ENCODE measurements around the gene CDH12. TPM values are rescaled to one million over a fixed set of nuclear protein-coding genes. Genes with fewer than 3 reads are reported as not detected.
"Not testable (repeated sequence)": the region's sequence is repeated elsewhere in the genome, so short reads cannot be mapped to it uniquely, and the experiment has no call there.

CDH12 gene
- polyA plus RNA-seq (2013, experiment 1 of 2; ENCODE audit: insufficient read length), result not detected
- not detected for polyA plus RNA-seq (2013, experiment 2 of 2; ENCODE audit: insufficient read length)

DNA sequence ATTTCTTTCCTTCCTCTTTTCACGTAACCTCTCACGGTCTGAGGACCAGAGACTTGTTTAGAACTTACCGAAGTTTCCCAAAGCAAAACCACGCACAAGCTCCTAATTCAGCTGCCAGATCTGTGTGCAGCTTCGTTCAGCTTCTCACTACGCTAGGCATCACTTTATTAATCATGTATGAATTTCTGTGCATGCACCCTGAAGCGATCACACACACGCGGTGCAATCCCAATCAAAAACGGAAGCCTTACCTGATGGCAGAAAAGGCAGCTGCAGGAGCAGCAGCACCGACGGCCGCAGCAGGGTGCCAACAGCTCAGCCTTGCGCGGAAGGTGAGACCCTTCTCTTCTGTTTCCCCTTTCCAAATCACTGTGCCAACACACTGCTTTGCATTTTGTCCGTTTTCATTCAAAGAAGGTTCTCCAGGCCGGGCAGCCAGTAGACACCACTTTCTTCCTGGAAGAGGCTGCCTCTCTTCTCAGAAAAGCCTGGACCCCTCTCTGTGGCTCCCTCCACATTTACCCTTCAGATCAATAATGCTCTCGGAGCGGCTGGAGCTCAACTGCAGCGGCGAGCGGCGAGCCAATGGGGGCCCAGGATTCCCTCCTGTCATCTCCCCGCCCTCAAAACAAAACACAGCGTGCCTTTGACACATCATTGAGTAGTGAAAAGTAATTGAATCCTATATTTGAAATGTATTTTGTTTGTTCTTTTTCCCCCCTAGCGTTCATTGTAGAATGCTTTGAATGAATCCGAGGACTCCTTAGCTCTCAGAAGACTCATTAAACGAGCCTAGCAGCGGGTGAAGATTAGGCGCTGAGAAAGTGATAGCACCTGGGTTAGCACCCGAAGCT, at the start of gene CDH12:
Gene CDH12, minus strand, starts transcription at position 538 of the 854 bp plus-strand sequence.
- DNase-seq, result peak; percentile 4

DNA sequence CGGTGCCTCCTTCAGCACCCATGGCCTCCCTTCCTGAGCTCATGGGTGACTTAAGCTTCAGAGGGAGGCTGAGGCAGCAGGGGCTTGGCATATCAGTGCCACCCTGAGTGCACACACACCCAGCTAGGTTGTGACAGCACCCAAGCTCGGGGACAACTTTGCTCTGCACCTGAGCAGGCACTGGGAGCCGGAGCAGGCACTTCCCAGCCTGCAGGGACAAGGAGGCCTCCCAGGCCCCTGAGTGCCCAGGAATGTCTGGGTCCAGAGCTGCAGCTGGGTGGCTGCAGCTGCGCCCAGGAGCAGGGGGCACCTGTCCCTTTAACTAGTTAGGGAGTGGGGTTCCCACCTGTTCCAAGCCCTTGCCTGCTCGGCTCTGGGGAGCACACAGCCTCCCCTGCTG, 48.7 kb upstream of the CDH12 start:
- DNase-seq, result no peak

DNA sequence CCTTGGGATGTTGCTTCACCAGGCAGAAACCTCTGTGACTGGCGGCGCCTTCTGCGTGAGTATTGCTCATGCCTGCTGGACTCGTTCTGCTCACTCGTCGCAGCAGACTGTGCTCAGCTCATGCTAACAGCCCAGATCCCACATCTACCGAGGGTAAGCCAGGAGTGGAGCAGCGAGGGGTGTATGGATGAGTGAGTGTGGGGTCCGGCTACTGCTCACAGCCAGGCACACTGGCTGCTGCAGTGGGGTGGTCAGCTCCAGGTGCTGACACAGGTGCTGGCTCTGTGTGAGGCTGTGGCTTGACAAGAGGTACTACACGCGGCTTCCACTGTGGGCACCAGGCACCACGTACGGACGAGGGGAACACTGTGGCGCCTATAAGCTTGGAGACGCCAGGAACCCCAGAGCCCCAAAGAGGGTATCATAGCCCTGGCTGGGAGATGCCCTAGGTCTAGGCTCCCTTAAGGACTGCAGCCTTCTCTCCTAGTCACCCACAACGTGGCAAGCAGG, 47.7 kb upstream of the CDH12 start:
- DNase-seq, result no peak

DNA sequence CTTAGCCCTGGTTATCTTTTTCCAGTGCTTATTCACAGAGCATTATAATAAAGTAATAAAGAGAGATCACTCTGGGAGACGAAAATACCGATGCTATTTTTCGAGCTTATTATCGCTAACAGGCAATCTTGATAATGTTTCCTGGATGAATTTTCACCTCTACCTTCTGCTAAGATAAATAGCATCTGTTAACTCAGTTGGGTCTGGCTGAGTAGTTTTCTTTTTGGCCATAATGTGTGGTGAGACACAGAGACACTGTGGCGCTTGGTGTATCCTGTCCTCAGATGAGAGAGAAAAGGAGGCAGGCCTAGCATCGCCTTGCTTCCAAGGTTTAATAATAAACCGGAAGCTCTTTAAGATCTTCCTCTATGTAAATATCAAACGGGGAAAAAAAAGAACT, 46.2 kb upstream of the CDH12 start:
- no peak for DNase-seq

DNA sequence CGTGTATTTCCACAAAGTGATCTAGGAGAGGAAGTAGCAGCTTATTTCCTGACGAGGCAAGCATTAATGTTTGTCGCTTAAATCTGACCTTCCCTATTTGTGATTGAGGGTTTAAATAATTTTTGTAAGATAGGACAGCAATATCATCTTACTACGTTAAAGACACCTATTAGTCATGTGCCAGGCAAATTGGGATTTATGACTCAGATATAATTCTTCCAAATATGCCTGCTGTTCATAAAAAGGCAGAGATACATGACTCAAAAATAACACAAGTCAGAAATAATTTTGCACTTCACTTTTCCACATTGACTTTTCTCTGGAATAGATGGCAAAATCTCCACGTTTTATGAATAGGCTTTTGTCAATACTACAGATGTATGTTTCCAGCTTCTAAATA, 43.0 kb upstream of the CDH12 start:
- DNase-seq, result peak; percentile 13

DNA sequence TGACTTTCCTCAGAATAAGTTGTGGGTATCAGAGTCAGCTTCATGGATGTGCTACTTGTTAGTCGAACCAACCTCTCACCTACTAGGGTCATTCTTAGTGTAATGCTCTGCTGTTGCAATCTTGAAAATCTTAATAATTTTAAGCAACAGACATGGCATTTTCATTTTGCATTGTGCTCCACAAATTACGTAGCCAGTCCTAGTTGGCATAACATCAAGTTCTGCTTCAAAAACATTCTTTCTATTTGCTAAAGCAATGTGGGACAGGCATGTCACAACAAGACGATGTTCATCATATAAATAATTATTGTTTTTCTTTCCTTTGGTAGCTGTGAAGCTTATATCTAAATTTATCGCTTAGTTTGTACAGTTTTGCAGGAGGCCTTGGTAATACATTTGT, 39.3 kb upstream of the CDH12 start:
- DNase-seq, result no peak

GRCh38 chr5:22889720-22890119, 36.6 kb upstream of the CDH12 start:
- DNase-seq, result peak; percentile 1

GRCh38 chr5:22887566-22887965, 34.4 kb upstream of the CDH12 start:
- no peak for DNase-seq

DNA sequence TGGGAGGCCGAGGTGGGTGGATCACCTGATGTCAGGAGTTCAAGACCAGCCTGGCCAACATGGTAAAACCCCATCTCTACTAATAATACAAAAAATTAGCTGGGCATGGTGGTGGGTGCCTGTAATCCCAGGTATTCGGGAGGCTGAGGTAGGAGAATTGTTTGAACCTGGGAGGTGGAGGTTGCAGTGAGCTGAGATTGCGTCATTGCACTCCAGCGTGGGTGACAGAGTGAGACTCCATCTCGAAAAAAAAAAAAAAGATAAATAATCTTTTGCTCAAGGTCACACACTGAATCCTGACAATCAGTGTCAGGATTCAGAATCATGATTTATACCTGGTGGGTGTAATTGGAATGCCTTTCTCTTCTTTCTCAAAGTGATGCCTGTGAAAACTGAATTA, 5.8 kb upstream of the CDH12 start:
- not testable (repeated sequence) for DNase-seq

GRCh38 chr5:22855824-22856223, 2.7 kb upstream of the CDH12 start:
- DNase-seq, result no peak

GRCh38 chr5:22850981-22851380, 2.2 kb downstream of the CDH12 start:
- peak; percentile 1 for DNase-seq

DNA sequence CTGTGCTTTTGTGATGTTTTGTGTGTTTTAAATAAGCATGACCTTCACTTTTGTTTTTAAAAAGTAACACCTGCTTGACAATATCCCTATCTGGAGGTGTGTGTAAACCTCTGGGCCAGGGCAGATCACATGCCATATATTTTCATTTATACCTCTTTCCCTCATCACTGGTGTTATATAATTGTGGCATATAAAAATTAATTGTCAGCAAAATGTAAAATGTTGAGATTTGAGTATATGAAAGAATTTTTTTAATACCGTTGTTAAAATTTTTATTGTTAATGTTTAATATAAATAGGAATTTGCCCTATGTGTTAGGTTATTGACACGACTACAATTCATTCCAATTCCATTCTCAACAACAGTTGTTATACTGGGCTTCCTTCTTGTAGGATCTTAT, 6.5 kb downstream of the CDH12 start:
- DNase-seq, result no peak

DNA sequence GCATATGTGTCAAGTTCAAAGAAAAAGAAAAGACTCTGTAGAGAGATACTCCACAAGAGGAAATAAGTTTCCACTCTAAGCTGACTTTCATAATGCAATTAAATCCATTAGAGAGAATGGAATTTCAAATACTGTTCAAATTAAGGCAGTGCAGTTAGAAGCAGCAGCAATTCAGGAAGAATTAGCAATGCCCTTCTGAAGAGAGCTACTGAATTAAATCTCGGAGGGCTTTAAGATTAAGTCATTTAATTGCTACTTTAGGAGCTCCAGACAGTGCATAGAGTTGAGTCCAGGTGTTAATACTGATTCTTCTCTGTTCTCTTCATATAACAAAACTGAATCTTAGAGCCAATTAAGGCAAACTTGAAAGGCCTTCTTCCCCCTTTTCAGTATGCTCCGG, 8.5 kb downstream of the CDH12 start:
- DNase-seq, result no peak

DNA sequence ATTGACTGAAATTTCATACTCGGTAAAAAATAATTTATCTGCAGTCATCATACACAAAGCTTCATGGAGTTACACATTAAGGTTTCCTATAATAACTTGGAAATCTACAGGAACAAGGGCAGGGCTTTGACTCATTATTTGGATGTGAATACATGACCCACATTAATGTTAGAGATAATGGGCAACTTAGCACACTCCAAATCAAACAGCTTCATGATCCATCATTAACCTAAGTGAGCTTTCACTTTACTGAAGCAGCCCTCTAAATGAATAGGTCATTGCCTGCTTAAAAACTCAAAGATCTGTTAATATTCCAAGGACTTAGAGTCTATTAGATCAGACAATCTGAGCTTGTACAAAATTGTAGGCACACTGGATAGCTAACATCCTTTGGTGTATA, 9.0 kb downstream of the CDH12 start:
- no peak for DNase-seq

- no peak for DNase-seq
These were observed 10.6 kb downstream of the CDH12 start for GRCh38 chr5:22842574-22842973.

DNA sequence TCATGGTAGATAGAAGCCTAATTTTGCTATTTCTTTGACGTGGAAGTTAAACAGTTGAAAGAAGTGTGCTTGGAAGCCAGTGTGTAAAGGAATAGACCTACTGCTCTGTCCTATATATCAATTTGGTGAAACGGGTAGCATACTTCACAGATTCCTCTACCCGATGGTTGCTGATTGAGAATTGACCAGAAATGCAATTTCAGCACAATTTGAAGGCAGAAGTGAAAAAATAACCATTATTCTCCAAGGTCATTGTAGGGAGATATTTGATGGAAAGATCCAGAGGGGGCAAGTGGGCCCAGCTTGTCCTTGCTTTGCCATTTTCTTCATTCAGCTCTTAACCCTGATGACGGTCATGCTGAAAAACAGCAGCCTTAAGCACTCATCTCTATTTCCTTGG, 15.3 kb downstream of the CDH12 start:
- DNase-seq, result no peak

GRCh38 chr5:22835686-22836085, 17.5 kb downstream of the CDH12 start:
- no peak for DNase-seq

- DNase-seq, result no peak
These were observed 59.7 kb downstream of the CDH12 start for GRCh38 chr5:22793463-22793862.

DNA sequence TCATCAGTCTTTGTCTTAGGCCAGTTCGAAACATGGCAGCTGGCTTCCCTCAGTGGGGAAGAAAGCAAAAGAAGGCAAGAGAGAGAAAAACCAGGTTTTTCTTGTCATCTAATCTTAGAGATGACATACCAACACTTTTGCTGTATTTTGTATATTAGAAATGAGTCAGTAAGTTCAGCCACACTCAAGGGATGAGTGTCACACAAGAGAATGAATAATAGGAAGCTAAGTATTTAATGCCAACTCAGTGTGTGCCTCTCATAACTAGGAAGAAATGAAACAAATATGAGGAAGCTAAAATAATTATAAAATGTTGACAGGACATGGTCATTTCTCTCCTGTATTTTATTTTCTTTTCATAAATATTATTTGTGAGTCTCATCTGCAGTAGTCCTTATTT, 65.3 kb downstream of the CDH12 start:
- no peak for DNase-seq

- DNase-seq, result no peak
These were observed 65.7 kb downstream of the CDH12 start for GRCh38 chr5:22787398-22787797.

DNA sequence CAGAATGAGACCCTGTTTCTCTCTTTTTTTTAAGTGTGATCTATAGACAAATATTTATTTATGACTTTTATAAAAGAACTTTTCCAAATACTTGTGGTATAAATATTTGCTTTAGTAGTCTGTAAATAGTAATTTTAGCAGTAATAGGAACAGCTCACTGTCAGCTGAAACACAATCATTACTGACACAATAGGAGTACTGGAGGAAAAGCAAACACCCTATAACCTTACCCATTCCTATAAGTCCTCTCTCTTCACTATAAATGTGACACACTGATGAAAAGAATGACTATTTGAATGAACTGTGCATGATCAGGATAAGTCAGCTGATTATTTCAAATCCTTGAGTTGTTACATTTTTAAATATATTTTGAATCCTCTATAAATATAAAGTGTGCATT, 72.4 kb downstream of the CDH12 start:
- no peak for DNase-seq

DNA sequence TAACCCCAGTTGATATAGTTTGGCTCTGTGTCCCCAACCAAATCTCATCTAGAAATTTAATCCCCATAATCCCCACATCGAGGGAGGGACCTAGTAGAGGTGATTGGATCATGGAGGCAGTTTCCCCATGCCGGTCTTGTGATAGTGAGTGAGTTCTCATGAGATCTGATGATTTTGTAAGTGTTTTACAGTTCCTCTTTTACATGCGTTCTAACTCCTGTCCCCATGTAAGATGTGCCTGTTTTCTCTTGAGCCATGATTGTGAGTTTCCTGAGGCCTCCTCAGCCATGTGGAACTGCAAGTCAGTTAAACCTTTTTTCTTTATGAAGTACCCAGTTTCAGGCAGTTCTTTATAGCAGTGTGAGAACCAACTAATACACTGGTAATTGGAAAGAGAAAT, 73.6 kb downstream of the CDH12 start:
- no peak for DNase-seq

DNA sequence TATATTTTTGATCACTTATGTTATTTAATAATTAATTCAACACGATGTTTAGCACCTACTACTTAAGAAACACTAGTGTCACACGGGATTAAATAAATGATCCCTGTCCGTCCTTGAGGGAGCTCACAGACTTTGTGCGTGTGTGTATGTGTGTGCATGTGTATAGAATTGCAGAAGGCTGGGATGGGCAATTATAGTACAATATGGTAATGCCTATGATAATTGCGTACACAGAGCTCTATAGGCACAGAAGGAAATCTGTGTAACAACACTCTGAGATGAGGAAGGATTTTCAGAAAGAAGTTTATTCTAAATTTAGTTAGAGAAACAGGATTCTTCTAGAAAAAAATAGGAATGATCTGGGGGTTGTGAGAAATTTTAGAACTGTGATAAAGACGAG, 76.9 kb downstream of the CDH12 start:
- DNase-seq, result no peak

DNA sequence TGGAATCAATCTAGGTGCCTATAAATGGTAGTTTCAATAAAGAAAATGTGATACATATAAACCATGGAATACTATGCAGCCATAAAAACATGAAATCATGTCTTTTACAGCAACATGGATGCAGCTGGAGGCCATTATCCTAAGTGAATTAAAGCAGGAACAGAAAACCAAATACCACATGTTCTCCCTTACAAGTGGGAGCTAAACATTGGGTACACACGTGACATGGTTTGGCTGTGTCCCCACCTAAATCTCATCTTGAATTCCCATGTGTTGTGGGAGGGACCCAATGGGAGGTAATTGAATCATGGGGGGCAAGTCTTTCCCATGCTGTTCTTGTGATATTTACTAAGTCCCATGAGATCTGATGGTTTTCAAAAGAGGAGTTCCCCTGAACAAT, 78.9 kb downstream of the CDH12 start:
- not testable (repeated sequence) for DNase-seq
